ENCODE results near the gene MRPL24.

The MRPL24 gene

GRCh38 chr1:156742801-156743200, 1.9 kb upstream of the MRPL24 start:
- no peak for DNase-seq

- DNase-seq: no peak
These were observed 1.1 kb upstream of the MRPL24 start for GRCh38 chr1:156742017-156742416.

GRCh38 chr1:156741481-156741983, 644 bp upstream of the MRPL24 start:
- DNase-seq: no peak

GRCh38 chr1:156740237-156740740, 599 bp downstream of the MRPL24 start:
- no peak for DNase-seq

GRCh38 chr1:156738916-156739315, 2.0 kb downstream of the MRPL24 start:
- no peak for DNase-seq

GRCh38 chr1:156738407-156738806, 2.5 kb downstream of the MRPL24 start:
- no peak for DNase-seq

- no peak for DNase-seq
These were observed 6.8 kb downstream of the MRPL24 start for GRCh38 chr1:156733989-156734584.

- peak; percentile 91 for DNase-seq
These were observed 12.1 kb downstream of the MRPL24 start, which contains the start of gene ISG20L2 for GRCh38 chr1:156728599-156729462. Gene ISG20L2, minus strand, starts transcription at chr1:156728766. Its CDS starts 1,114 bp downstream, at chr1:156727652.

- DNase-seq: peak; percentile 83
These were observed 12.8 kb downstream of the MRPL24 start, which contains the start of gene METTL25B for GRCh38 chr1:156727926-156728598. Gene METTL25B, plus strand, starts transcription at chr1:156728469. Its CDS starts 636 bp downstream, at chr1:156729105.

- DNase-seq: no peak
These were observed 13.4 kb downstream of the MRPL24 start for GRCh38 chr1:156727492-156727891.

- no peak for DNase-seq
These were observed 14.2 kb downstream of the MRPL24 start for GRCh38 chr1:156726549-156727226.

- DNase-seq: peak; percentile 65
These were observed 15.1 kb downstream of the MRPL24 start for GRCh38 chr1:156725683-156726280.

- no peak for DNase-seq
These were observed 19.4 kb downstream of the MRPL24 start for GRCh38 chr1:156721535-156721934.

GRCh38 chr1:156721131-156721530, 19.8 kb downstream of the MRPL24 start:
- no peak for DNase-seq

- no peak for DNase-seq
These were observed 23.5 kb downstream of the MRPL24 start for GRCh38 chr1:156717351-156717750.

- no peak for DNase-seq
These were observed 26.1 kb downstream of the MRPL24 start for GRCh38 chr1:156714830-156715229.

GRCh38 chr1:156712626-156713025, 28.3 kb downstream of the MRPL24 start:
- DNase-seq: no peak

GRCh38 chr1:156711011-156711817, 29.7 kb downstream of the MRPL24 start:
- DNase-seq: no peak

- DNase-seq: peak; percentile 26
These were observed 31.0 kb downstream of the MRPL24 start for GRCh38 chr1:156709757-156710489.

- no peak for DNase-seq
These were observed 31.9 kb downstream of the MRPL24 start for GRCh38 chr1:156709031-156709430.

Measured in T1000 (cell line).